NB4 (cell line): ENCODE measurements around the gene INHBE.
"Not testable (repeated sequence)": the region's sequence is repeated elsewhere in the genome, so short reads cannot be mapped to it uniquely, and the experiment has no call there.

Experiments
- CTCF ChIP-seq: IDR thresholded peaks from one replicate; pipeline ENCODE4 v1.5.1; 2012; ENCODE audit warnings: low read depth, low read length
- MAX ChIP-seq: IDR thresholded peaks from 2 replicates; pipeline ENCODE4 v1.6.1; 2011; ENCODE audit warnings: low read depth, low read length
- MYC ChIP-seq: IDR thresholded peaks from 2 replicates; pipeline ENCODE4 v1.6.1; 2011; ENCODE audit warnings: low read depth, low read length
- POLR2A ChIP-seq: IDR thresholded peaks from 2 replicates; pipeline ENCODE4 v1.6.1; 2011; ENCODE audit warnings: mild to moderate bottlenecking; ENCODE audit not compliant: insufficient read length; ENCODE audit errors: extremely low read depth

- TF ChIP-seq CTCF, MAX, POLR2A, MYC: not testable (repeated sequence)
Observed at GRCh38 chr12:57441393-57441792, 13.7 kb upstream of the INHBE start.
